Parathyroid adenoma (tissue), 2 donors: ENCODE measurements around the gene IFNA1.
"Not testable (repeated sequence)": the region's sequence is repeated elsewhere in the genome, so short reads cannot be mapped to it uniquely, and the experiment has no call there.

ENCODE experiments used
- H2AFZ ChIP-seq: fragments of 300-600 bp; sonication (generic); one replicate; pipeline ENCODE4 v1.7.0; 2017; ENCODE audit warnings: antibody characterized with exemption, mild to moderate bottlenecking
- H3K27ac ChIP-seq: fragments of 300-600 bp; sonication (generic); one replicate; pipeline ENCODE4 v1.7.0; 2017
- H3K27me3 ChIP-seq: fragments of 300-600 bp; sonication (generic); one replicate; pipeline ENCODE4 v1.7.0; 2017; ENCODE audit warnings: low read length; ENCODE audit not compliant: control insufficient read depth, insufficient read depth
- H3K36me3 ChIP-seq: fragments of 300-600 bp; sonication (generic); one replicate; pipeline ENCODE4 v1.7.0; 2017; ENCODE audit warnings: low read length; ENCODE audit not compliant: control insufficient read depth, insufficient read depth
- H3K4me1 ChIP-seq: fragments of 300-600 bp; sonication (generic); one replicate; pipeline ENCODE4 v1.7.0; 2017; ENCODE audit warnings: control low read depth
- H3K4me2 ChIP-seq: fragments of 300-600 bp; sonication (generic); one replicate; pipeline ENCODE4 v1.7.0; 2017; ENCODE audit warnings: low read length
- H3K4me3 ChIP-seq: fragments of 300-600 bp; sonication (generic); one replicate; pipeline ENCODE4 v1.7.0; 2017; ENCODE audit warnings: low read depth, low read length
- H3K79me2 ChIP-seq: fragments of 300-600 bp; sonication (generic); one replicate; pipeline ENCODE4 v1.7.0; 2017; ENCODE audit warnings: control low read depth
- H3K9ac ChIP-seq: fragments of 300-600 bp; sonication (generic); one replicate; pipeline ENCODE4 v1.7.0; 2017; ENCODE audit warnings: mild to moderate bottlenecking
- H3K9me3 ChIP-seq: fragments of 300-600 bp; sonication (generic); one replicate; pipeline ENCODE4 v1.7.0; 2017; ENCODE audit warnings: low read length; ENCODE audit not compliant: control insufficient read depth
- CTCF ChIP-seq: fragments of 300-600 bp; sonication (generic); IDR thresholded peaks from one replicate; pipeline ENCODE4 v1.7.0; 2017; ENCODE audit warnings: antibody characterized with exemption, mild to moderate bottlenecking
- donor health status: primary hyperparathyroidism.

Gene IFNA1

GRCh38 chr9:21443849-21444625, 3.8 kb downstream of the IFNA1 start:
- no peak overlapping the region for H3K4me2 ChIP-seq
- no peaks in the 10 kb centered on the region for H3K79me2 ChIP-seq
- no peak overlapping the region for H3K9ac ChIP-seq
- no peaks in the 10 kb centered on the region for H3K9me3 ChIP-seq
- no peak for TF ChIP-seq CTCF
- no peaks in the 10 kb centered on the region for H3K4me1 ChIP-seq
- no peak overlapping the region for H3K27ac ChIP-seq
- H3K4me3 ChIP-seq: no peak overlapping the region
- no peaks in the 10 kb centered on the region for H3K36me3 ChIP-seq
- no peaks in the 10 kb centered on the region for H3K27me3 ChIP-seq
- H2AFZ ChIP-seq: no peak overlapping the region

GRCh38 chr9:21449312-21449711, 9.1 kb downstream of the IFNA1 start:
- H3K27ac ChIP-seq, H3K4me1 ChIP-seq, H3K9me3 ChIP-seq, H3K79me2 ChIP-seq, H3K4me2 ChIP-seq, H3K4me3 ChIP-seq, H3K27me3 ChIP-seq, H3K36me3 ChIP-seq, H2AFZ ChIP-seq, H3K9ac ChIP-seq: not testable (repeated sequence)

GRCh38 chr9:21450733-21451394, 10.6 kb downstream of the IFNA1 start:
- Histone ChIP-seq H3K4me1 (no peaks in the 10 kb centered on the region), H3K27me3 (no peaks in the 10 kb centered on the region), H2AFZ (no peak overlapping the region), H3K9ac (no peak overlapping the region), H3K79me2 (no peaks in the 10 kb centered on the region), H3K4me2 (no peak overlapping the region), H3K9me3 (no peaks in the 10 kb centered on the region), H3K27ac (no peak overlapping the region), H3K4me3 (no peak overlapping the region), H3K36me3 (no peaks in the 10 kb centered on the region)
- TF ChIP-seq CTCF: no peak

GRCh38 chr9:21452681-21453080, 12.4 kb downstream of the IFNA1 start:
- no peaks in the 10 kb centered on the region for H3K9me3 ChIP-seq
- no peaks in the 10 kb centered on the region for H3K79me2 ChIP-seq
- H3K9ac ChIP-seq: no peak overlapping the region
- no peak for TF ChIP-seq CTCF
- no peaks in the 10 kb centered on the region for H3K36me3 ChIP-seq
- H3K27me3 ChIP-seq: no peaks in the 10 kb centered on the region
- no peak overlapping the region for H3K4me3 ChIP-seq
- no peak overlapping the region for H3K27ac ChIP-seq
- no peak overlapping the region for H3K4me2 ChIP-seq
- no peaks in the 10 kb centered on the region for H3K4me1 ChIP-seq
- no peak overlapping the region for H2AFZ ChIP-seq

GRCh38 chr9:21454149-21454548, 13.9 kb downstream of the IFNA1 start:
- Histone ChIP-seq H3K4me2 (no peak overlapping the region), H3K27me3 (no peaks in the 10 kb centered on the region), H3K4me1 (no peaks in the 10 kb centered on the region), H3K36me3 (no peaks in the 10 kb centered on the region), H3K9me3 (no peaks in the 10 kb centered on the region), H2AFZ (no peak overlapping the region), H3K9ac (no peak overlapping the region), H3K4me3 (no peak overlapping the region), H3K27ac (no peak overlapping the region), H3K79me2 (no peaks in the 10 kb centered on the region)
- no peak for TF ChIP-seq CTCF
